Uterus (tissue), 4 donors: ENCODE measurements around the gene ROCK2. TPM values are rescaled to one million over a fixed set of nuclear protein-coding genes. Genes with fewer than 3 reads are reported as not detected.
A peak's percentile ranks its signal among the peaks of the same experiment; 100 is the strongest.

Experiments used
- DNase-seq, 2 donors: peaks; one replicate each; pipeline ENCODE4 v3.0.0-alpha.2; 2019 to 2020
- H3K27ac ChIP-seq, 2 donors: fragments of 200-600 bp; sonication (generic); 1 replicate in 1 of 2; 2 replicates in 1 of 2; pipeline ENCODE4 v1.5.1; 2016 to 2018
- H3K27me3 ChIP-seq, 2 donors: fragments of 200-600 bp; sonication (generic); one replicate each; pipeline ENCODE4 v1.5.1; 2018 to 2019; ENCODE audit warnings: control low read depth in 1 of 2
- H3K36me3 ChIP-seq, 2 donors: fragments of 200-600 bp; sonication (generic); one replicate each; pipeline ENCODE4 v1.5.1; 2019; ENCODE audit warnings: control low read depth in 1 of 2
- H3K4me1 ChIP-seq, 2 donors: fragments of 200-600 bp; sonication (generic); one replicate each; pipeline ENCODE4 v1.5.1; 2018 to 2019; ENCODE audit warnings: control low read depth in 1 of 2
- H3K4me3 ChIP-seq, 2 donors: fragments of 200-600 bp; sonication (generic); 1 replicate in 1 of 2; 2 replicates in 1 of 2; pipeline ENCODE4 v1.5.1; 2018 to 2019; ENCODE audit warnings: mild to moderate bottlenecking in 1 of 2
- H3K9me3 ChIP-seq, 2 donors: fragments of 200-600 bp; sonication (generic); one replicate each; pipeline ENCODE4 v1.5.1; 2019; ENCODE audit warnings: control low read depth in 1 of 2
- CTCF ChIP-seq, 4 experiments: fragments of 200-600 bp in 2 of 4; fragments of 450-650 bp in 2 of 4; sonication (generic) in 2 of 4; IDR thresholded peaks; one replicate each; pipeline ENCODE4 v1.5.1; 2016 to 2019; ENCODE audit warnings: antibody characterized with exemption in 4 of 4, mild to moderate bottlenecking in 2 of 4, moderate library complexity in 1 of 4
- POLR2A ChIP-seq, 2 donors: fragments of 450-650 bp; IDR thresholded peaks; one replicate each; pipeline ENCODE4 v1.6.1; 2016; ENCODE audit warnings: antibody characterized with exemption in 2 of 2, mild to moderate bottlenecking in 1 of 2, moderate library complexity in 1 of 2
- intact Hi-C: fragments of 100-400 bp; cut with DNase I; formaldehyde crosslinking; loops from one replicate; pipeline ENCODE4 v1.15.1; 2023; ENCODE audit warnings: low total_unique reads
- total RNA-seq, 4 donors: library from RNA; depleted of rRNA in 3 of 4; stranded (reverse); fragments of >200 nt in 3 of 4; gene quantifications; one replicate each; pipeline versions ENCODE4 v1.1.0 to v1.2.4, GENCODE V29; 2014 to 2023
- donor health status: DM: yes; HTN: yes; CAD: no.

Gene ROCK2
- total RNA-seq, 4 donors from 2014 or later: 78.5 to 143 (median 122) TPM

GRCh38 chr2:11342551-11343367 lies 1.7 kb downstream of the ROCK2 start:
- Histone ChIP-seq H3K27me3 (no peaks in the 10 kb centered on the region), H3K27ac (peak overlapping the region; percentile 97 to 100), H3K4me1 (no peaks in the 10 kb centered on the region), H3K4me3 (peak overlapping the region; percentile 58 to 98), H3K36me3 (no peaks in the 10 kb centered on the region), H3K9me3 (no peaks in the 10 kb centered on the region)
- no peak for DNase-seq
- TF ChIP-seq POLR2A (IDR thresholded peaks at IDR 0.05) (no peak), CTCF (IDR thresholded peaks at IDR 0.05) (no peak)
- intact Hi-C loops: no loop called here

GRCh38 chr2:11340717-11341116 lies 3.7 kb downstream of the ROCK2 start:
- Histone ChIP-seq H3K27me3 (no peaks in the 10 kb centered on the region), H3K4me3 (no peak overlapping the region), H3K9me3 (no peaks in the 10 kb centered on the region), H3K4me1 (no peaks in the 10 kb centered on the region), H3K27ac (peak overlapping the region in 1 of 2 donors; percentile 97), H3K36me3 (no peaks in the 10 kb centered on the region)
- TF ChIP-seq POLR2A (IDR thresholded peaks at IDR 0.05): no peak
- no peak for TF ChIP-seq CTCF (IDR thresholded peaks at IDR 0.05)
- intact Hi-C loops: no loop called here
- no peak for DNase-seq

GRCh38 chr2:11339508-11340083 lies 4.8 kb downstream of the ROCK2 start:
- Histone ChIP-seq H3K4me1 (no peaks in the 10 kb centered on the region), H3K4me3 (no peak overlapping the region), H3K27ac (peak overlapping the region in 1 of 2 donors; percentile 97), H3K27me3 (no peaks in the 10 kb centered on the region), H3K9me3 (no peaks in the 10 kb centered on the region), H3K36me3 (no peaks in the 10 kb centered on the region)
- DNase-seq: no peak
- TF ChIP-seq POLR2A (IDR thresholded peaks at IDR 0.05) (no peak), CTCF (IDR thresholded peaks at IDR 0.05) (no peak)
- intact Hi-C loops: no loop called here

GRCh38 chr2:11338580-11338979 lies 5.9 kb downstream of the ROCK2 start:
- H3K27ac ChIP-seq: no peak overlapping the region
- intact Hi-C loops: no loop called here
- no peak for TF ChIP-seq POLR2A (IDR thresholded peaks at IDR 0.05)
- no peak for TF ChIP-seq CTCF (IDR thresholded peaks at IDR 0.05)
- DNase-seq: no peak
- H3K9me3 ChIP-seq: no peaks in the 10 kb centered on the region
- no peak overlapping the region for H3K4me3 ChIP-seq
- no peaks in the 10 kb centered on the region for H3K36me3 ChIP-seq
- no peaks in the 10 kb centered on the region for H3K27me3 ChIP-seq
- H3K4me1 ChIP-seq: no peaks in the 10 kb centered on the region

- no peaks in the 10 kb centered on the region for H3K4me1 ChIP-seq
- no peaks in the 10 kb centered on the region for H3K9me3 ChIP-seq
- H3K27me3 ChIP-seq: no peaks in the 10 kb centered on the region
- H3K27ac ChIP-seq: no peak overlapping the region
- no peak for TF ChIP-seq CTCF (IDR thresholded peaks at IDR 0.05)
- no peak for TF ChIP-seq POLR2A (IDR thresholded peaks at IDR 0.05)
- H3K36me3 ChIP-seq: no peaks in the 10 kb centered on the region
- intact Hi-C loops: no loop called here
- no peak overlapping the region for H3K4me3 ChIP-seq
- DNase-seq: no peak
These were observed 6.5 kb downstream of the ROCK2 start for GRCh38 chr2:11337909-11338308.
